Prostate gland (tissue), 2 donors: ENCODE results near the gene ATMIN.
A peak's percentile ranks its signal among the peaks of the same experiment; 100 is the strongest.

ENCODE experiments used
- POLR2A ChIP-seq: fragments of 450-650 bp; IDR thresholded peaks from one replicate; pipeline ENCODE4 v1.6.1; 2016; ENCODE audit warnings: antibody characterized with exemption, mild to moderate bottlenecking
- TF ChIP-seq, protein P1 (sequence below), 4 experiments: fragments of 200-600 bp in 2 of 4; fragments of 450-650 bp in 2 of 4; sonication (generic) in 2 of 4; IDR thresholded peaks; 1 replicate in 3 of 4; 2 replicates in 1 of 4; pipeline ENCODE4 v1.5.1; 2016 to 2019; ENCODE audit warnings: antibody characterized with exemption in 4 of 4, mild to moderate bottlenecking in 2 of 4, moderate library complexity in 2 of 4

GRCh38 chr16:81004646-81005353 lies 30.8 kb upstream of the ATMIN start:
- TF ChIP-seq, protein P1, sequence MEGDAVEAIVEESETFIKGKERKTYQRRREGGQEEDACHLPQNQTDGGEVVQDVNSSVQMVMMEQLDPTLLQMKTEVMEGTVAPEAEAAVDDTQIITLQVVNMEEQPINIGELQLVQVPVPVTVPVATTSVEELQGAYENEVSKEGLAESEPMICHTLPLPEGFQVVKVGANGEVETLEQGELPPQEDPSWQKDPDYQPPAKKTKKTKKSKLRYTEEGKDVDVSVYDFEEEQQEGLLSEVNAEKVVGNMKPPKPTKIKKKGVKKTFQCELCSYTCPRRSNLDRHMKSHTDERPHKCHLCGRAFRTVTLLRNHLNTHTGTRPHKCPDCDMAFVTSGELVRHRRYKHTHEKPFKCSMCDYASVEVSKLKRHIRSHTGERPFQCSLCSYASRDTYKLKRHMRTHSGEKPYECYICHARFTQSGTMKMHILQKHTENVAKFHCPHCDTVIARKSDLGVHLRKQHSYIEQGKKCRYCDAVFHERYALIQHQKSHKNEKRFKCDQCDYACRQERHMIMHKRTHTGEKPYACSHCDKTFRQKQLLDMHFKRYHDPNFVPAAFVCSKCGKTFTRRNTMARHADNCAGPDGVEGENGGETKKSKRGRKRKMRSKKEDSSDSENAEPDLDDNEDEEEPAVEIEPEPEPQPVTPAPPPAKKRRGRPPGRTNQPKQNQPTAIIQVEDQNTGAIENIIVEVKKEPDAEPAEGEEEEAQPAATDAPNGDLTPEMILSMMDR (IDR thresholded peaks at IDR 0.05) = peak in 3 of 4 experiments; percentile 74 to 82 (median 76)
- TF ChIP-seq POLR2A = no peak
